IgD-negative memory B cell (primary cell): ENCODE measurements around the gene MLLT10. TPM values are rescaled to one million over a fixed set of nuclear protein-coding genes. Genes with fewer than 3 reads are reported as not detected.

ENCODE experiments used
- H3K27ac Mint-ChIP-seq, 3 donors: one replicate each; pipeline ENCODE4 v1.8.0; 2020 to 2022; ENCODE audit warnings: mild to moderate bottlenecking in 3 of 3, mixed read lengths in 3 of 3, moderate library complexity in 1 of 3
- H3K27me3 Mint-ChIP-seq: one replicate; pipeline ENCODE4 v1.8.0; 2021; ENCODE audit warnings: mixed read lengths
- H3K36me3 Mint-ChIP-seq: one replicate; pipeline ENCODE4 v1.8.0; 2020; ENCODE audit warnings: mild to moderate bottlenecking, mixed read lengths
- H3K4me1 Mint-ChIP-seq, 3 donors: one replicate each; pipeline ENCODE4 v1.8.0; 2020 to 2022; ENCODE audit warnings: mixed read lengths in 3 of 3, mild to moderate bottlenecking in 1 of 3
- H3K4me3 Mint-ChIP-seq, 4 donors: one replicate each; pipeline ENCODE4 v1.8.0; 2020 to 2022; ENCODE audit warnings: mild to moderate bottlenecking in 4 of 4, mixed read lengths in 4 of 4, moderate library complexity in 3 of 4
- H3K9me3 Mint-ChIP-seq, 3 donors: one replicate each; pipeline ENCODE4 v1.8.0; 2020 to 2021; ENCODE audit warnings: mixed read lengths in 3 of 3, mild to moderate bottlenecking in 1 of 3
- polyA plus RNA-seq: library from polyadenylated mRNA; unstranded; fragments of 300-500 nt; fragmentation: Illumina TruSeq; gene quantifications from one replicate; pipeline ENCODE4 v1.2.3, GENCODE V29; 2021

The MLLT10 gene
- polyA plus RNA-seq, 1 donor from 2014 or later, result 8.7 TPM

GRCh38 chr10:21732067-21732772 lies 198.2 kb downstream of the MLLT10 start:
- Mint-ChIP-seq H3K27ac (no peak overlapping the region), H3K9me3 (no peaks in the 10 kb centered on the region), H3K36me3 (peaks cover 6% of the 10 kb centered on the region), H3K27me3 (no peaks in the 10 kb centered on the region), H3K4me1 (peaks cover 4 to 7% (median 4%) of the 10 kb centered on the region in 3 donors), H3K4me3 (no peak overlapping the region)

GRCh38 chr10:21733710-21734109 lies 199.7 kb downstream of the MLLT10 start:
- peaks cover 4 to 8% (median 4%) of the 10 kb centered on the region in 3 donors for H3K4me1 Mint-ChIP-seq
- no peaks in the 10 kb centered on the region for H3K27me3 Mint-ChIP-seq
- no peak overlapping the region for H3K4me3 Mint-ChIP-seq
- peaks cover 8% of the 10 kb centered on the region for H3K36me3 Mint-ChIP-seq
- H3K27ac Mint-ChIP-seq, result peak overlapping the region in 1 of 3 donors; percentile 35
- H3K9me3 Mint-ChIP-seq, result no peaks in the 10 kb centered on the region

DNA sequence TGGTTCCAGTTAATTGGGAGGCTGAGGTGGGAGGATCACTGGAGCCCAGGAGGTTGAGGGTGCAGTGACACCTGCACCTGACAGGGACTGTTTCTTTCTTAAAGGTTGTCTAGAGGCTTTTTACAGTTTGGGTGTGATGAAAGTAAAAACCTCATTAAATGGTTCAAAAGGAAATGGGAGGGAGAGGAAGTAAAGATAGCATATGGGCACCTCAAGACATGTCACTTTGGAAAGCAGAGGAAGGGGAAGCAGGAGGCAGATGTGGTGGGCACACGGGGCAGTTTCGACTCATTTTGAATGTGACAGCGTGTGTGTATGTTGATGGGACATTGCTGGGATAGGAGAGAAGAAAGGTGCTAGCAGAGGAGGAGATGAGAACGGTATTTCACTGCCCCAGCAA lies 203.1 kb downstream of the MLLT10 start:
- Mint-ChIP-seq H3K36me3 (peaks cover 12% of the 10 kb centered on the region), H3K27me3 (no peaks in the 10 kb centered on the region), H3K4me1 (peaks cover 4 to 6% (median 4%) of the 10 kb centered on the region in 3 donors), H3K9me3 (no peaks in the 10 kb centered on the region), H3K27ac (peak overlapping the region in 2 of 3 donors; percentile 10 to 63), H3K4me3 (peak overlapping the region in 1 of 4 donors; percentile 14)

DNA sequence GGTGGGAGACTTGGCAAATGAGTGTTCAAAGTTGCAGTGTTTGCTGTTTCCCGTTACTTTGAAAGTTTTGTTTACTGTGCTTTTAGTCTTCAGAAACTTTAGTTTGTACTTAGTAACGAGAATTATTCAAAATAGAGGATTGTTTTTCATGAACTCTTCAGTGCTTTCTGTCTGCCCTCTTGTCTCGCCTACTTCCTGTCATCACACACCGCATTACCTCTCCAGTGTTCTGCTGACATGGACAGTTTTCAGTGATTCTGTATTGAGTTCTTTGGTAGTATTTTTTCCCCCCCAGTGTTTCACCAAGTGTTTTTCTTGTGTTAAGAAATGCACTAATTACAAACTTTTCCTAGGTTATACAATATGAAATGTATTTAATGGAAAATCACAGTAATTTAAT lies 207.0 kb downstream of the MLLT10 start:
- Mint-ChIP-seq H3K4me3 (no peak overlapping the region), H3K27me3 (no peaks in the 10 kb centered on the region), H3K9me3 (no peaks in the 10 kb centered on the region), H3K36me3 (peaks cover 13% of the 10 kb centered on the region), H3K4me1 (peaks cover 1 to 8% (median 2%) of the 10 kb centered on the region in 3 donors), H3K27ac (no peak overlapping the region)

GRCh38 chr10:21742740-21743412 lies 208.8 kb downstream of the MLLT10 start:
- Mint-ChIP-seq H3K9me3 (no peaks in the 10 kb centered on the region), H3K36me3 (peaks cover 13% of the 10 kb centered on the region), H3K4me1 (peaks cover 0 to 4% (median 0%) of the 10 kb centered on the region in 3 donors), H3K27me3 (no peaks in the 10 kb centered on the region), H3K4me3 (no peak overlapping the region), H3K27ac (no peak overlapping the region)

DNA sequence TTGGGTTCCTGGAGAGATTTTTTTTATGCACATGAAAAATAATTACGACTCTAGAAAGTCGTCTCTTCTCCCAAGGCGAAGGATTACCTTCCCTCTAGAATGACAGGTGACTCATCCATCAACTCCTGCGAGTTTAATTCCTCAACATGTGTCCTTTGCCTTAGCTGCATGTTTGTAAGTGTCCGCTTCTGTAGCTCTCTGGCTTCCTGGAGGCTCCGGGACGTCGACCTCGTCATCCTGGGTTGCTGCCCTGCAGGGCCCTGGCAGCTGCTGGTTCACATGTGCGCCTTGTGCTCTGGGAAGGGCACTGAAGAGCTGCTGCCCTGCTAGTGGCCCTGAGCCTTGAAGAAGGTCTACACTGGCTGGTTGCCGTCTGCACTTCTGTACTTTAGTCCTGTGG lies 210.2 kb downstream of the MLLT10 start:
- Mint-ChIP-seq H3K9me3 (no peaks in the 10 kb centered on the region), H3K4me1 (peaks cover 0 to 3% (median 0%) of the 10 kb centered on the region in 3 donors), H3K4me3 (no peak overlapping the region), H3K27ac (no peak overlapping the region), H3K27me3 (no peaks in the 10 kb centered on the region), H3K36me3 (peaks cover 9% of the 10 kb centered on the region)

DNA sequence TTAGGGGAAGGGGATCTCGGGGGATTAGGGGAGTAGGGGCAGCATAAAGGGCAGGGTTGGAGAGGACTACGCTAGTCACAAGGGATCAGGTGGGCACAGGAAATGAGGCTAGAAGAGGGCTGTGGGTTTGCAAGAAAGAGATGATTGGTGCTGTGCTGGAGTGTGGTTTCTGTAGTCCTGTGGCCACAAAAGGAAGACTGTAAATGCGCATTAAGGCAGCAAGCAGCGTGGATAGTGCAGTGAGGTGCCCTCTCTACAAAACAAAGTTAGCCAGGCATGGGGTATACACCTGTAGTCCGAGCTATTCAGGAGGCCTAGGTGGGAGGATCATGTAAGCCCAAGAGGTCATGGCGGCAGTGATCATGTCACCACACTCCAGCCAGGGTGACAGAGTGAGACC lies 212.1 kb downstream of the MLLT10 start:
- no peaks in the 10 kb centered on the region for H3K27me3 Mint-ChIP-seq
- no peak overlapping the region for H3K27ac Mint-ChIP-seq
- peaks cover 5% of the 10 kb centered on the region for H3K36me3 Mint-ChIP-seq
- H3K9me3 Mint-ChIP-seq, result no peaks in the 10 kb centered on the region
- no peak overlapping the region for H3K4me3 Mint-ChIP-seq
- H3K4me1 Mint-ChIP-seq, result peaks cover 0 to 3% (median 0%) of the 10 kb centered on the region in 3 donors

DNA sequence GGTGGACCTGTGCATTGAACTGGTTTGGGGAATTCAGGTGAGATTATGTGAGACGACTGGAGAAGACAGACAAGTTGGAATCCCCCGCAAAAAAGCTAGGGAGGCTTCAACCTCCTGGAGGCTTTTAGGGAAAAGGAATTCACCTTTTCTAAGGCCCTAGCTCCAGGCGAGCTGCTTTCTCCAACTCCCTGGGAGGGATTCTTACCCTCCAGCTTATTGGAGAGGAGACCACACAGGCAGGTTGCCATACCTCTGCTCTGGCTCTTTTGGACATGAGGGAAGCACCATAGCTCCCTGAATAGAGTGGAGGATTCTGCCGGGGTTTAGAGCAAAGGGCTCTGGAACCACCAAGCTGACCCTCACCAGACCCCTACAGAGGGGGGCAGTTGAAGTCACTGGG lies 213.8 kb downstream of the MLLT10 start:
- Mint-ChIP-seq H3K4me1 (peaks cover 0 to 3% (median 0%) of the 10 kb centered on the region in 3 donors), H3K27ac (peak overlapping the region in 1 of 3 donors; percentile 16), H3K9me3 (no peaks in the 10 kb centered on the region), H3K36me3 (peaks cover 5% of the 10 kb centered on the region), H3K27me3 (no peaks in the 10 kb centered on the region), H3K4me3 (no peak overlapping the region)

GRCh38 chr10:21749788-21750187 lies 215.8 kb downstream of the MLLT10 start:
- H3K4me1 Mint-ChIP-seq, result peaks cover 0 to 3% (median 0%) of the 10 kb centered on the region in 3 donors

DNA sequence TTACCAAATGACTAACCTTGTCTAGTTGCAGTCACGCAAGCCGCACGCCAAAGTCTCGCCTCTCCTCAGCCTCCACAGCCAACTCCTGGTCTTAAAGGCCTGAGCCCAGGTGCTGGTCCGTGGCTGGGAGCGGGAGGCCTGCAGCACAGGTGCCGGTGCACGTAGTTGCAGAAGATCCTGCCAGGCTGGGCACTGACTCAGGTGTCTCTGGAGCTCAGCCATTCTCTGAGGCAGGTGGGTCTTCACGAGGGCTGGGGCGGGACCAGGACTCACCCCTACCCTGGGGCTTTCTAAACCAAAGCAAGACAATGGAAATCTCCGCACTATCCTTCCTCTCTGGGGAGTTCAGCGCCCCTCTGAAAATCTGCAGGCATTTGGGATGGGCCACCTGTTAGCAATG lies 216.4 kb downstream of the MLLT10 start:
- Mint-ChIP-seq H3K36me3 (no peaks in the 10 kb centered on the region), H3K27ac (peak overlapping the region in 1 of 3 donors; percentile 11), H3K9me3 (no peaks in the 10 kb centered on the region), H3K4me1 (peaks cover 0 to 3% (median 0%) of the 10 kb centered on the region in 3 donors), H3K4me3 (no peak overlapping the region), H3K27me3 (no peaks in the 10 kb centered on the region)

More at GRCh38 chr10:21749788-21750187, 215.8 kb downstream of the MLLT10 start:
- H3K4me3 Mint-ChIP-seq, result no peak overlapping the region
- no peaks in the 10 kb centered on the region for H3K36me3 Mint-ChIP-seq
- H3K27me3 Mint-ChIP-seq, result no peaks in the 10 kb centered on the region
- no peaks in the 10 kb centered on the region for H3K9me3 Mint-ChIP-seq
- no peak overlapping the region for H3K27ac Mint-ChIP-seq

- no peaks in the 10 kb centered on the region for H3K36me3 Mint-ChIP-seq
- H3K4me1 Mint-ChIP-seq, result no peaks in the 10 kb centered on the region
- H3K27me3 Mint-ChIP-seq, result no peaks in the 10 kb centered on the region
- no peaks in the 10 kb centered on the region for H3K9me3 Mint-ChIP-seq
- H3K4me3 Mint-ChIP-seq, result no peak overlapping the region
- H3K27ac Mint-ChIP-seq, result peak overlapping the region in 1 of 3 donors; percentile 39
These were observed 217.6 kb downstream of the MLLT10 start for GRCh38 chr10:21751341-21752310.

- Mint-ChIP-seq H3K4me1 (no peaks in the 10 kb centered on the region), H3K27ac (no peak overlapping the region), H3K9me3 (no peaks in the 10 kb centered on the region), H3K27me3 (no peaks in the 10 kb centered on the region), H3K36me3 (no peaks in the 10 kb centered on the region), H3K4me3 (no peak overlapping the region)
These were observed 219.7 kb downstream of the MLLT10 start for GRCh38 chr10:21753497-21754270.

DNA sequence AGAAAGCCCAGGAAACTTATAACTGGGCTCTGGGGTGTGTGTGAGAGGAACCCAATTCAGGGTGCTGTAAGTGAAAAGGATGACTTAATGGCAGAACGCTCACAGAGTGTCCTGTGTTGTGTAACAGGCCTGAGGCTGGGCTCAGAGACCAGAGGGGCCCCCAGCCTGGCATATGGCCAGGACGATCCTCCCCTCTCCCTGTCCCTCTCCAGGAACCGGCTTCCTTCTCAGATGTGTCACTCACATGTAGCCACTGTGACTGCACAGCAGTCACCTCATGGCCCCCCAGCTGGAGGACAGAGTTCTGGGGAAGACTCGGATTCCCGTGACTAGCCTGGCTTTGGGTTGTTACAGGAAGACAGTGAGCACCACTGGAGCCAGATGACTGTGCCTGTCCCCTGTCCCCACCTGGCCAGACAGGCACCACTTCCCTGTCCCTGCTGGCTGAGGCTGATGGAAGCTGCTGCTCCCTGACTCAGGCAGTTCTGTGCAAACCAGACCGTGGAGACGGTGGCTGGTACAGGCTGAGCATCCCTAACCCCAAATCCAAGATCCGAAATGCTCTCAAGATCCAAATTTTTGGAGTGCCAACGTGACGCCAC lies 220.5 kb downstream of the MLLT10 start:
- H3K4me3 Mint-ChIP-seq, result no peak overlapping the region
- H3K9me3 Mint-ChIP-seq, result no peaks in the 10 kb centered on the region
- H3K27me3 Mint-ChIP-seq, result no peaks in the 10 kb centered on the region
- H3K4me1 Mint-ChIP-seq, result no peaks in the 10 kb centered on the region
- H3K36me3 Mint-ChIP-seq, result peaks cover 2% of the 10 kb centered on the region
- no peak overlapping the region for H3K27ac Mint-ChIP-seq

GRCh38 chr10:21756707-21757106 lies 222.7 kb downstream of the MLLT10 start:
- no peak overlapping the region for H3K27ac Mint-ChIP-seq

More at GRCh38 chr10:21756707-21757106, 222.7 kb downstream of the MLLT10 start:
- no peak overlapping the region for H3K4me3 Mint-ChIP-seq
- no peaks in the 10 kb centered on the region for H3K27me3 Mint-ChIP-seq
- H3K36me3 Mint-ChIP-seq, result peaks cover 6% of the 10 kb centered on the region
- H3K4me1 Mint-ChIP-seq, result no peaks in the 10 kb centered on the region
- peaks cover 0 to 2% (median 2%) of the 10 kb centered on the region in 3 donors for H3K9me3 Mint-ChIP-seq
